ENCODE measurements around the gene SLC25A21.

Gene SLC25A21

GRCh38 chr14:36979863-36980262 is 192.5 kb downstream of the SLC25A21 start:
- no peak for DNase-seq

GRCh38 chr14:36976571-36977023 is 195.8 kb downstream of the SLC25A21 start:
- no peak for DNase-seq

GRCh38 chr14:36975834-36976233 is 196.6 kb downstream of the SLC25A21 start:
- DNase-seq = no peak

- no peak for DNase-seq
These were observed 197.4 kb downstream of the SLC25A21 start for GRCh38 chr14:36974985-36975384.

GRCh38 chr14:36973806-36974442 is 198.5 kb downstream of the SLC25A21 start:
- no peak for DNase-seq

- DNase-seq = no peak
These were observed 201.0 kb downstream of the SLC25A21 start for GRCh38 chr14:36971263-36971855.

GRCh38 chr14:36967892-36968555 is 204.4 kb downstream of the SLC25A21 start:
- DNase-seq = no peak

GRCh38 chr14:36955967-36956366 is 216.4 kb downstream of the SLC25A21 start:
- DNase-seq = no peak

- no peak for DNase-seq
These were observed 217.0 kb downstream of the SLC25A21 start for GRCh38 chr14:36955376-36955775.

- no peak for DNase-seq
These were observed 219.7 kb downstream of the SLC25A21 start for GRCh38 chr14:36952689-36953088.

GRCh38 chr14:36951380-36951911 is 221.0 kb downstream of the SLC25A21 start:
- DNase-seq = no peak

GRCh38 chr14:36950812-36951211 is 221.6 kb downstream of the SLC25A21 start:
- DNase-seq = no peak

GRCh38 chr14:36949371-36949770 is 223.0 kb downstream of the SLC25A21 start:
- DNase-seq = no peak

- DNase-seq = no peak
These were observed 224.1 kb downstream of the SLC25A21 start for GRCh38 chr14:36948157-36948859.

- DNase-seq = no peak
These were observed 225.0 kb downstream of the SLC25A21 start for GRCh38 chr14:36947362-36947761.

- DNase-seq = no peak
These were observed 225.5 kb downstream of the SLC25A21 start for GRCh38 chr14:36946872-36947271.

- DNase-seq = no peak
These were observed 227.9 kb downstream of the SLC25A21 start for GRCh38 chr14:36944307-36945010.

- no peak for DNase-seq
These were observed 229.7 kb downstream of the SLC25A21 start for GRCh38 chr14:36942522-36943245.

- peak; percentile 81 for DNase-seq
These were observed 230.5 kb downstream of the SLC25A21 start for GRCh38 chr14:36941783-36942521.

- no peak for DNase-seq
These were observed 231.9 kb downstream of the SLC25A21 start for GRCh38 chr14:36940476-36940875.

- DNase-seq = no peak
These were observed 233.1 kb downstream of the SLC25A21 start for GRCh38 chr14:36939265-36939664.
